ENCODE measurements around the gene CXCL16. TPM values are rescaled to one million over a fixed set of nuclear protein-coding genes. Genes with fewer than 3 reads are reported as not detected.

The CXCL16 gene
- total and polyA plus RNA-seq, 2 of the 13 experiments (the other 11 are each of a cell fraction or from before 2014, with no cell fraction given) = 9.4 to 101 TPM

DNA sequence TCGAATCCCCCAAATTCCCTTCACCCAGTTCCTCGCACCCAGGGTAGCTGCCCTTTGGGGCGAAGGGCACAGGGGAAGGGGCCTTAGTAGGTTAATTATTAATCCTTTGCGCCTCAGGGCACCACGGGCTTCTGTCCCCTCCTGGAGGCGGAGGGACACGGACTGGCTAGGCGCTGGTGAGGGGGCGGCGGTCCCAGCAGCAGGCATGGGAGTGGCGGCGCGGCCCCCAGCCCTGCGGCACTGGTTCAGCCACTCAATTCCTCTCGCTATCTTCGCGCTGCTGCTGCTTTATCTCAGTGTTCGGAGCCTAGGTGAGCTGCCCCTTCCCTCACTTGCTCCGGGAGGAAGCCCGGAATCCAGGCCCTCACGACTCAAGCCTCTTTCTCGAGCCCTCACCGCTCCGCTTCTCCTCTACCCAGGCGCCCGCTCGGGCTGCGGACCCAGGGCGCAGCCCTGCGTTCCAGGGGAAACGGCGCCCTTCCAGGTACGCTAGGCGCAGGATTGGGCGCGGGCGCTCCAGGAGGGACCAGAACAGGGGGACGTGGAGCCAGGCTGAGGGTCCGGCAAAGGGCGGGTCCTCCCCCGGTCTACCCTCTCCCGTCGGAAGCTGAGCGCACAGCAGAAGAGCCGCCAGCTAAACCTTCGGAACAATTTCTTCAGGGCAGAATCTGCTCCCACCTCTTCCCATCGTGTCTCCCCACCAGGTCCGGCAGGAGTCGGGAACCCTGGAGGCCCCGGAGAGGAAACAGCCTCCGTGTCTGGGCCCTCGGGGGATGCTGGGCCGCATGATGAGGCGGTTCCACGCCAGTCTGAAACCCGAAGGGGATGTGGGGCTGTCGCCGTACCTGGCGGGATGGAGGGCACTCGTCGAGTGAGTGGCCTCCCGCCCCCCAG is 49.3 kb upstream of the CXCL16 start, which contains the start of gene GLTPD2 (continued):
- TF ChIP-seq, protein P1, sequence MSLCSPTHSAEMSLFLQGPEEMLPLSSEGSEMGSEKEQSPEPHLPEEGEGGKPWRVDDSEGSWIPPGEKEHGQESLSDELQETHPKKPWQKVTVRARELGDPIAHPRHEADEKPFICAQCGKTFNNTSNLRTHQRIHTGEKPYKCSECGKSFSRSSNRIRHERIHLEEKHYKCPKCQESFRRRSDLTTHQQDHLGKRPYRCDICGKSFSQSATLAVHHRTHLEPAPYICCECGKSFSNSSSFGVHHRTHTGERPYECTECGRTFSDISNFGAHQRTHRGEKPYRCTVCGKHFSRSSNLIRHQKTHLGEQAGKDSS (CRISPR knock-in tag; IDR thresholded peaks at IDR 0.05; ENCODE audit: borderline replicate concordance, low read depth) = no peak
- TF ChIP-seq SP2 (CRISPR knock-in tag; IDR thresholded peaks at IDR 0.05) (no peak), ZNF263 (CRISPR knock-in tag; IDR thresholded peaks at IDR 0.05) (no peak), SKI (IDR thresholded peaks at IDR 0.05; ENCODE audit: partially characterized antibody) (no peak), SP5 (CRISPR knock-in tag; IDR thresholded peaks at IDR 0.05; ENCODE audit: borderline replicate concordance, low read depth) (peak; percentile 59; the same call in 1 of the 2 replicates), HNF4G (IDR thresholded peaks at IDR 0.05; ENCODE audit: borderline replicate concordance, low read depth, low read length) (peak; percentile 67; the same call in 1 of the 2 replicates), HNF4G (CRISPR knock-in tag; IDR thresholded peaks at IDR 0.05; ENCODE audit: borderline replicate concordance, low read depth) (no peak), ZNF703 (CRISPR knock-in tag; IDR thresholded peaks at IDR 0.05; ENCODE audit: borderline replicate concordance) (0 out of 2 replicates have a peak, but pooled peaks have one; percentile 28), WIZ (CRISPR knock-in tag; IDR thresholded peaks at IDR 0.05) (no peak), KDM6A (CRISPR knock-in tag; IDR thresholded peaks at IDR 0.05; ENCODE audit: low read depth) (peak; percentile 68), CCDC6 (CRISPR knock-in tag; IDR thresholded peaks at IDR 0.05) (no peak; the same call in 1 of the 2 replicates), ZNF552 (CRISPR knock-in tag; IDR thresholded peaks at IDR 0.05; ENCODE audit: borderline replicate concordance) (0 out of 2 replicates have a peak, but pooled peaks have one; percentile 63), ZBTB7A (CRISPR knock-in tag; IDR thresholded peaks at IDR 0.05) (peak; percentile 49; the same call in 1 of the 2 replicates)
- TF ChIP-seq, protein P2, sequence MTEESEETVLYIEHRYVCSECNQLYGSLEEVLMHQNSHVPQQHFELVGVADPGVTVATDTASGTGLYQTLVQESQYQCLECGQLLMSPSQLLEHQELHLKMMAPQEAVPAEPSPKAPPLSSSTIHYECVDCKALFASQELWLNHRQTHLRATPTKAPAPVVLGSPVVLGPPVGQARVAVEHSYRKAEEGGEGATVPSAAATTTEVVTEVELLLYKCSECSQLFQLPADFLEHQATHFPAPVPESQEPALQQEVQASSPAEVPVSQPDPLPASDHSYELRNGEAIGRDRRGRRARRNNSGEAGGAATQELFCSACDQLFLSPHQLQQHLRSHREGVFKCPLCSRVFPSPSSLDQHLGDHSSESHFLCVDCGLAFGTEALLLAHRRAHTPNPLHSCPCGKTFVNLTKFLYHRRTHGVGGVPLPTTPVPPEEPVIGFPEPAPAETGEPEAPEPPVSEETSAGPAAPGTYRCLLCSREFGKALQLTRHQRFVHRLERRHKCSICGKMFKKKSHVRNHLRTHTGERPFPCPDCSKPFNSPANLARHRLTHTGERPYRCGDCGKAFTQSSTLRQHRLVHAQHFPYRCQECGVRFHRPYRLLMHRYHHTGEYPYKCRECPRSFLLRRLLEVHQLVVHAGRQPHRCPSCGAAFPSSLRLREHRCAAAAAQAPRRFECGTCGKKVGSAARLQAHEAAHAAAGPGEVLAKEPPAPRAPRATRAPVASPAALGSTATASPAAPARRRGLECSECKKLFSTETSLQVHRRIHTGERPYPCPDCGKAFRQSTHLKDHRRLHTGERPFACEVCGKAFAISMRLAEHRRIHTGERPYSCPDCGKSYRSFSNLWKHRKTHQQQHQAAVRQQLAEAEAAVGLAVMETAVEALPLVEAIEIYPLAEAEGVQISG (CRISPR knock-in tag; IDR thresholded peaks at IDR 0.05) = peak; percentile 51
- TF ChIP-seq, protein P3, sequence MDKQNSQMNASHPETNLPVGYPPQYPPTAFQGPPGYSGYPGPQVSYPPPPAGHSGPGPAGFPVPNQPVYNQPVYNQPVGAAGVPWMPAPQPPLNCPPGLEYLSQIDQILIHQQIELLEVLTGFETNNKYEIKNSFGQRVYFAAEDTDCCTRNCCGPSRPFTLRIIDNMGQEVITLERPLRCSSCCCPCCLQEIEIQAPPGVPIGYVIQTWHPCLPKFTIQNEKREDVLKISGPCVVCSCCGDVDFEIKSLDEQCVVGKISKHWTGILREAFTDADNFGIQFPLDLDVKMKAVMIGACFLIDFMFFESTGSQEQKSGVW (CRISPR knock-in tag; IDR thresholded peaks at IDR 0.05; ENCODE audit: borderline replicate concordance) = no peak; the same call in 1 of the 2 replicates
- TF ChIP-seq, protein P4, sequence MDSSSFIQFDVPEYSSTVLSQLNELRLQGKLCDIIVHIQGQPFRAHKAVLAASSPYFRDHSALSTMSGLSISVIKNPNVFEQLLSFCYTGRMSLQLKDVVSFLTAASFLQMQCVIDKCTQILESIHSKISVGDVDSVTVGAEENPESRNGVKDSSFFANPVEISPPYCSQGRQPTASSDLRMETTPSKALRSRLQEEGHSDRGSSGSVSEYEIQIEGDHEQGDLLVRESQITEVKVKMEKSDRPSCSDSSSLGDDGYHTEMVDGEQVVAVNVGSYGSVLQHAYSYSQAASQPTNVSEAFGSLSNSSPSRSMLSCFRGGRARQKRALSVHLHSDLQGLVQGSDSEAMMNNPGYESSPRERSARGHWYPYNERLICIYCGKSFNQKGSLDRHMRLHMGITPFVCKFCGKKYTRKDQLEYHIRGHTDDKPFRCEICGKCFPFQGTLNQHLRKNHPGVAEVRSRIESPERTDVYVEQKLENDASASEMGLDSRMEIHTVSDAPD (CRISPR knock-in tag; IDR thresholded peaks at IDR 0.05) = no peak
- TF ChIP-seq, protein P5, sequence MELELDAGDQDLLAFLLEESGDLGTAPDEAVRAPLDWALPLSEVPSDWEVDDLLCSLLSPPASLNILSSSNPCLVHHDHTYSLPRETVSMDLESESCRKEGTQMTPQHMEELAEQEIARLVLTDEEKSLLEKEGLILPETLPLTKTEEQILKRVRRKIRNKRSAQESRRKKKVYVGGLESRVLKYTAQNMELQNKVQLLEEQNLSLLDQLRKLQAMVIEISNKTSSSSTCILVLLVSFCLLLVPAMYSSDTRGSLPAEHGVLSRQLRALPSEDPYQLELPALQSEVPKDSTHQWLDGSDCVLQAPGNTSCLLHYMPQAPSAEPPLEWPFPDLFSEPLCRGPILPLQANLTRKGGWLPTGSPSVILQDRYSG (CRISPR knock-in tag; IDR thresholded peaks at IDR 0.05) = no peak
- TF ChIP-seq, protein P6, sequence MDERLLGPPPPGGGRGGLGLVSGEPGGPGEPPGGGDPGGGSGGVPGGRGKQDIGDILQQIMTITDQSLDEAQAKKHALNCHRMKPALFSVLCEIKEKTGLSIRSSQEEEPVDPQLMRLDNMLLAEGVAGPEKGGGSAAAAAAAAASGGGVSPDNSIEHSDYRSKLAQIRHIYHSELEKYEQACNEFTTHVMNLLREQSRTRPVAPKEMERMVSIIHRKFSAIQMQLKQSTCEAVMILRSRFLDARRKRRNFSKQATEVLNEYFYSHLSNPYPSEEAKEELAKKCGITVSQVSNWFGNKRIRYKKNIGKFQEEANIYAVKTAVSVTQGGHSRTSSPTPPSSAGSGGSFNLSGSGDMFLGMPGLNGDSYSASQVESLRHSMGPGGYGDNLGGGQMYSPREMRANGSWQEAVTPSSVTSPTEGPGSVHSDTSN (CRISPR knock-in tag; IDR thresholded peaks at IDR 0.05) = no peak

All from HepG2 (cell line).